Trophoblast cell (in vitro differentiated cells and primary cell): ENCODE measurements around the gene IREB2.
A peak's percentile ranks its signal among the peaks of the same experiment; 100 is the strongest.

ENCODE experiments used
- DNase-seq, 2 donors: peaks; one replicate each; pipeline ENCODE4 v3.0.0-alpha.2; 2016
- H2AFZ ChIP-seq: 2 replicates; pipeline ENCODE4 v1.6.1; 2013; ENCODE audit warnings: low read length, moderate library complexity, mild to moderate bottlenecking; ENCODE audit not compliant: insufficient read depth, poor library complexity
- H2AK5ac ChIP-seq: 2 replicates; pipeline ENCODE4 v1.6.1; 2013; ENCODE audit warnings: mild to moderate bottlenecking, low read length
- H2BK120ac ChIP-seq: 2 replicates; pipeline ENCODE4 v1.6.1; 2013; ENCODE audit warnings: low read length, mild to moderate bottlenecking, moderate library complexity; ENCODE audit not compliant: insufficient read depth, poor library complexity
- H2BK12ac ChIP-seq: 2 replicates; pipeline ENCODE4 v1.6.1; 2013; ENCODE audit warnings: mild to moderate bottlenecking, low read length, moderate library complexity
- H2BK5ac ChIP-seq: 2 replicates; pipeline ENCODE4 v1.6.1; 2013; ENCODE audit warnings: low read length, low read depth, moderate library complexity, mild to moderate bottlenecking; ENCODE audit not compliant: poor library complexity
- H3K14ac ChIP-seq: 2 replicates; pipeline ENCODE4 v1.6.1; 2013; ENCODE audit warnings: mild to moderate bottlenecking, low read length
- H3K18ac ChIP-seq: 2 replicates; pipeline ENCODE4 v1.6.1; 2013; ENCODE audit warnings: mild to moderate bottlenecking, low read length
- H3K23ac ChIP-seq: 2 replicates; pipeline ENCODE4 v1.6.1; 2013; ENCODE audit warnings: low read length
- H3K27ac ChIP-seq: 2 replicates; pipeline ENCODE4 v1.5.1; 2013; ENCODE audit warnings: low read depth, mild to moderate bottlenecking, inconsistent platforms, low read length, moderate library complexity
- H3K27me3 ChIP-seq: 2 replicates; pipeline ENCODE4 v1.6.1; 2013; ENCODE audit warnings: inconsistent platforms, mild to moderate bottlenecking, low read length, moderate library complexity; ENCODE audit not compliant: insufficient read depth
- H3K36me3 ChIP-seq, 2 experiments: 1 replicate in 1 of 2; 2 replicates in 1 of 2; pipeline ENCODE4 v1.6.1; 2013; ENCODE audit warnings: low read length in 2 of 2, mild to moderate bottlenecking in 2 of 2, moderate library complexity in 1 of 2; ENCODE audit not compliant: insufficient read depth in 2 of 2, control insufficient read depth in 1 of 2
- H3K4ac ChIP-seq: 2 replicates; pipeline ENCODE4 v1.6.1; 2013; ENCODE audit warnings: low read depth, mild to moderate bottlenecking, low read length, moderate library complexity
- H3K4me1 ChIP-seq, 2 experiments: 1 replicate in 1 of 2; 2 replicates in 1 of 2; pipeline ENCODE4 v1.6.1; 2013; ENCODE audit warnings: low read length in 2 of 2, mild to moderate bottlenecking in 2 of 2, moderate library complexity in 1 of 2; ENCODE audit not compliant: insufficient read depth in 2 of 2, control insufficient read depth in 1 of 2
- H3K4me2 ChIP-seq: 2 replicates; pipeline ENCODE4 v1.6.1; 2013; ENCODE audit warnings: inconsistent platforms, mild to moderate bottlenecking, low read length, moderate library complexity
- H3K4me3 ChIP-seq: 2 replicates; pipeline ENCODE4 v1.5.1; 2013; ENCODE audit warnings: mild to moderate bottlenecking, low read depth, low read length, inconsistent platforms
- H3K79me1 ChIP-seq: one replicate; pipeline ENCODE4 v1.6.1; 2013; ENCODE audit warnings: low read length
- H3K79me2 ChIP-seq: 2 replicates; pipeline ENCODE4 v1.6.1; 2013; ENCODE audit warnings: low read length, mild to moderate bottlenecking; ENCODE audit not compliant: control insufficient read depth, insufficient read depth, poor library complexity
- H3K9ac ChIP-seq: 2 replicates; pipeline ENCODE4 v1.6.1; 2013; ENCODE audit warnings: mild to moderate bottlenecking, low read length
- H3K9me3 ChIP-seq: 2 replicates; pipeline ENCODE4 v1.6.1; 2013; ENCODE audit warnings: low read depth, mild to moderate bottlenecking, control low read depth, inconsistent platforms, low read length; ENCODE audit not compliant: insufficient read depth
- H4K12ac ChIP-seq: 2 replicates; pipeline ENCODE4 v1.6.1; 2013; ENCODE audit warnings: low read depth, mild to moderate bottlenecking, low read length, moderate library complexity
- H4K8ac ChIP-seq: 2 replicates; pipeline ENCODE4 v1.6.1; 2013; ENCODE audit warnings: low read depth, mild to moderate bottlenecking, low read length, moderate library complexity
- H4K91ac ChIP-seq: one replicate; pipeline ENCODE4 v1.6.1; 2013; ENCODE audit warnings: low read depth, mild to moderate bottlenecking, low read length, moderate library complexity
- WGBS: extraction: QIAGEN DNeasy Blood & Tissue Kit; methylation state at CpG from one replicate; pipeline ENCODE4 v1.1.7; 2013; ENCODE audit warnings: missing lambda C conversion rate; ENCODE audit not compliant: insufficient read length, insufficient coverage; ENCODE audit errors: extremely low coverage; 5-methylcytosine and 5-hydroxymethylcytosine counted together

The IREB2 gene

DNA sequence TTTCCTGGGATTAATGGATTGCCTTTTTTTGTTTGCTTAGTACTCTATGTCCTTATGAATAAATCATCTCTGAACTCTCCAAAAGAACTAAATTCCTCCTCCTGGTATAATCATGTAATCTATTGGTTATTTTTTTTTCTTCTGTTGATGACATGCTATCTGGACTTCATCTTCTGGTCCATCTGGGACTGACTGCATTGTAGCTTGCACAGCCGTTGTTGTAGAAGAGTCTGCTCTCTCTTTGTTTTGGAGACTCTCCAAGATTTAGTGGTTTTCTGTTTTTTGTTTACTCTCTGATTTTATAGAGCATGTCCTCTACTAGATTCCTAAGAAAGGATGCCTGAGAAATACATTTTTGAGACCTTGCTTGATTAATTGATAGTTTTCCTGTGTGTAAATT, 19.1 kb downstream of the IREB2 start:
- H4K12ac ChIP-seq, result no peak overlapping the region
- no peak overlapping the region for H3K4me3 ChIP-seq
- no peak for DNase-seq
- H2AFZ ChIP-seq, result no peak overlapping the region
- H2BK12ac ChIP-seq, result no peak overlapping the region
- no peak overlapping the region for H3K23ac ChIP-seq
- H2AK5ac ChIP-seq, result no peak overlapping the region
- no peak overlapping the region for H4K8ac ChIP-seq
- no CpG with 5 or more reads among the region's 1 CpG for WGBS
- no peak overlapping the region for H2BK120ac ChIP-seq
- no peaks in the 10 kb centered on the region for H3K79me1 ChIP-seq
- H3K4ac ChIP-seq, result peak overlapping the region; percentile 75
- no peak overlapping the region for H3K4me2 ChIP-seq
- no peak overlapping the region for H3K14ac ChIP-seq
- peaks cover 8% of the 10 kb centered on the region for H3K79me2 ChIP-seq
- no peaks in the 10 kb centered on the region for H3K4me1 ChIP-seq
- no peak overlapping the region for H4K91ac ChIP-seq
- no peaks in the 10 kb centered on the region for H3K27me3 ChIP-seq
- H3K36me3 ChIP-seq, result peaks cover 0 to 2% of the 10 kb centered on the region in 2 experiments
- H2BK5ac ChIP-seq, result no peak overlapping the region
- no peak overlapping the region for H3K9ac ChIP-seq
- H3K18ac ChIP-seq, result no peak overlapping the region
- H3K9me3 ChIP-seq, result no peaks in the 10 kb centered on the region
- H3K27ac ChIP-seq, result no peak overlapping the region

DNA sequence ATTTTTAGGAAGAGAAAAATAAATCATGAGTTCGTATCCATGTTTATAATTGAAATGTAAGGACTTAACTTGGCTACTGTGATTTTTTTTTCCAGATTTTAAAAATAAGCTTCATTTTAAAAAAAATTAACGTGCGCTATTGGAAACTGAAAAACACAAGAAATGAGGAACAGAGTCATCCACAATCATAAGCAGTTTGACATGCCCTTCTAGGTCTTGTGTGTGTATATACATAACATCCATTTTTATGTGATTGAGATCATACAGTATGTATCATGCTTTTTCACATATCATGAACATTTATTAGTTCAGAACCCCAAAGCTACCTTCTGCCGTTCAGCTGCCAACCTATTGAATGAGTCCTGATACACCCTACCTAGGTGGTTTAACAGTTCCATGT, 22.7 kb downstream of the IREB2 start:
- Histone ChIP-seq H2AK5ac (no peak overlapping the region), H4K91ac (no peak overlapping the region), H3K79me2 (peaks cover 1% of the 10 kb centered on the region), H3K14ac (no peak overlapping the region), H3K4me3 (no peak overlapping the region), H2BK5ac (no peak overlapping the region), H3K79me1 (no peaks in the 10 kb centered on the region), H2AFZ (no peak overlapping the region), H3K4me2 (no peak overlapping the region), H3K9ac (no peak overlapping the region), H3K9me3 (no peaks in the 10 kb centered on the region), H3K27me3 (no peaks in the 10 kb centered on the region), H3K27ac (no peak overlapping the region), H3K23ac (no peak overlapping the region), H2BK120ac (no peak overlapping the region), H3K4me1 (no peaks in the 10 kb centered on the region), H3K36me3 (peaks cover 3 to 13% of the 10 kb centered on the region in 2 experiments), H4K12ac (no peak overlapping the region), H2BK12ac (no peak overlapping the region), H4K8ac (no peak overlapping the region), H3K4ac (no peak overlapping the region), H3K18ac (no peak overlapping the region)
- no CpG with 5 or more reads among the region's 4 CpGs for WGBS
- no peak for DNase-seq

DNA sequence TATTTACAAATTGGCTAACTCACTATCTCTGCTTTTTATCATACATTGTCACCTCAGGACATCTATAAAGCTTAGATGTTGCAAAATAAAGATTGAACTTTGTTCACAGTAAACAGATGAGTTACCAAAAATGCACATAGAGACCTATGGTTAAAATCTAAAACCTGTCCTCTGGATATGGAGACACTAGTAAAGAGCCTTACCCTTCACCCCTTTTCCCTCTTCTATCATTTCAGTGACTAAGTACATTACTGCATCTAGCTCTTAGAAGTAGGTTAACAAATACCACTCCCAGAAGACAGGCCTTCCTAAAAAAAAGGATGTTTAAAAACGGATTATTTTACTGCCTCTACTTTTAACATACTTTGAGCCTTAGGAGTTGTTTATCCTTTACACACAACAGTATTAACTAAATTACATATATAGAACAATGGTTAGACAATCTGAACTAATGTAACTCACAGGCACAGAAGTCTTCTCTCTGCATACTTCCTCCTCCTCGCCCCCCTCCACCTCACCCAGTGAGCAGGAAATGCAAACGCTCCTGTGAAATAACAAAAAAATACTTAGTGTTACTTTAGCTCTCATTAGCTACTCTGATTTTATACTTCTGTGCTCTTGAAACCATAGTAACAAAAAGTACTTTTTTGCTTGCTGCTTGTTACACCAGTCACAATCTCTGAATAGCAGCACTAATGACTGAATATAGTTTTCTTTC, 23.3 kb downstream of the IREB2 start:
- Histone ChIP-seq H3K9ac (no peak overlapping the region), H3K4me1 (no peaks in the 10 kb centered on the region), H4K8ac (no peak overlapping the region), H3K4me3 (no peak overlapping the region), H2AFZ (no peak overlapping the region), H3K27me3 (no peaks in the 10 kb centered on the region), H4K91ac (no peak overlapping the region), H2BK12ac (no peak overlapping the region), H4K12ac (no peak overlapping the region), H3K18ac (no peak overlapping the region), H3K36me3 (peaks cover 6 to 16% of the 10 kb centered on the region in 2 experiments), H2AK5ac (no peak overlapping the region), H3K4ac (no peak overlapping the region), H2BK5ac (no peak overlapping the region), H3K23ac (no peak overlapping the region), H3K27ac (no peak overlapping the region), H3K14ac (no peak overlapping the region), H3K4me2 (no peak overlapping the region), H3K79me2 (peaks cover 1% of the 10 kb centered on the region), H3K9me3 (no peaks in the 10 kb centered on the region), H2BK120ac (no peak overlapping the region), H3K79me1 (no peaks in the 10 kb centered on the region)
- no CpG with 5 or more reads among the region's 3 CpGs for WGBS
- peak in 1 of 2 donors; percentile 28 for DNase-seq

DNA sequence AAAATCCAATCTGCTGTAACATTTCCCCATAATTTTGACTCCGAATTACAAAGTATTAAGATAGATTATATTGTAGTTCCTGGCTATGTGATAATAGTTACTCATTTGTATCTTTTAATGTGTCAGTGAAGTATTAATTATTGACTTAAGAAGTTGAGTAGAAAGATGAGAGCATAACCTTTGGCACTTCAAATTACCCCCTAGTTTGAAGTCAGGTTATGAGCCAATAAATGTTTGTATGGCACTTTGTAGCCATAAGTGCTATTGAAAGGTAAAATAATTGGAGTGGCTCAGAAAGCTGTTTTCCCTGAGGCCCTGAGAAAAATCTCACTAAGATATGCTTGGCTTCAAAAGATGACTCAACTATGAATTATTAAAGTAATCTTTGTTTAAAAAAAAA, 31.0 kb downstream of the IREB2 start:
- no peak overlapping the region for H3K14ac ChIP-seq
- H3K4me2 ChIP-seq, result no peak overlapping the region
- no peak overlapping the region for H3K23ac ChIP-seq
- H2AK5ac ChIP-seq, result no peak overlapping the region
- no peaks in the 10 kb centered on the region for H3K9me3 ChIP-seq
- no peak overlapping the region for H3K9ac ChIP-seq
- no peak overlapping the region for H4K91ac ChIP-seq
- DNase-seq, result peak in 1 of 2 donors; percentile 59
- no peak overlapping the region for H3K4ac ChIP-seq
- no peak overlapping the region for H3K18ac ChIP-seq
- H4K8ac ChIP-seq, result no peak overlapping the region
- no peaks in the 10 kb centered on the region for H3K27me3 ChIP-seq
- H2BK120ac ChIP-seq, result no peak overlapping the region
- H3K79me2 ChIP-seq, result no peaks in the 10 kb centered on the region
- H3K36me3 ChIP-seq, result peaks cover 28 to 35% of the 10 kb centered on the region in 2 experiments
- no peaks in the 10 kb centered on the region for H3K79me1 ChIP-seq
- H4K12ac ChIP-seq, result no peak overlapping the region
- no peak overlapping the region for H2BK5ac ChIP-seq
- no peak overlapping the region for H3K4me3 ChIP-seq
- WGBS, result no CpG with 5 or more reads among the region's 1 CpG
- H2AFZ ChIP-seq, result no peak overlapping the region
- H2BK12ac ChIP-seq, result no peak overlapping the region
- no peaks in the 10 kb centered on the region for H3K4me1 ChIP-seq
- H3K27ac ChIP-seq, result no peak overlapping the region
